Testis (tissue), 5 donors: ENCODE results near the gene S100A10. TPM values are rescaled to one million over a fixed set of nuclear protein-coding genes. Genes with fewer than 3 reads are reported as not detected.
A peak's percentile ranks its signal among the peaks of the same experiment; 100 is the strongest.

Source experiments
- DNase-seq: peaks from one replicate; pipeline ENCODE4 v3.0.0-alpha.2; 2019
- H3K27ac ChIP-seq, 2 donors: fragments of 200-600 bp; sonication (generic); one replicate each; pipeline ENCODE4 v1.5.1; 2019
- H3K27me3 ChIP-seq: fragments of 200-600 bp; sonication (generic); one replicate; pipeline ENCODE4 v1.5.1; 2019
- H3K36me3 ChIP-seq: fragments of 200-600 bp; sonication (generic); one replicate; pipeline ENCODE4 v1.5.1; 2017; ENCODE audit warnings: low read depth; ENCODE audit errors: missing control alignments
- H3K4me1 ChIP-seq: fragments of 200-600 bp; sonication (generic); one replicate; pipeline ENCODE4 v1.5.1; 2019
- H3K4me3 ChIP-seq, 2 donors: fragments of 200-600 bp; sonication (generic); one replicate each; pipeline ENCODE4 v1.5.1; 2017 to 2019
- H3K9me3 ChIP-seq: fragments of 200-600 bp; sonication (generic); one replicate; pipeline ENCODE4 v1.5.1; 2017
- CTCF ChIP-seq, 3 experiments: fragments of 450-650 bp in 2 of 3; fragments of 200-600 bp in 1 of 3; sonication (generic) in 1 of 3; IDR thresholded peaks; one replicate each; pipeline ENCODE4 v1.5.1; 2016 to 2019; ENCODE audit warnings: antibody characterized with exemption in 3 of 3, mild to moderate bottlenecking in 2 of 3, moderate library complexity in 1 of 3
- POLR2A ChIP-seq: fragments of 450-650 bp; IDR thresholded peaks from one replicate; pipeline ENCODE4 v1.6.1; 2017; ENCODE audit warnings: antibody characterized with exemption, mild to moderate bottlenecking, moderate library complexity
- WGBS, 2 donors: methylation state at CpG; one replicate each; pipeline ENCODE4 v1.1.5; 2018; 5-methylcytosine and 5-hydroxymethylcytosine counted together
- intact Hi-C: fragments of 100-400 bp; cut with DNase I; formaldehyde crosslinking; loops from one replicate; pipeline ENCODE4 v1.15.1; 2023; ENCODE audit warnings: low total_unique reads
- long read RNA-seq, 2 donors: transcript quantifications; one replicate each; lab custom pipeline, GENCODE V29; 2026
- polyA plus RNA-seq: library from polyadenylated mRNA; stranded (reverse); fragments of 350-450 nt; fragmentation: Illumina TruSeq; extraction: RNeasy Lipid Tissue Mini Kit (QIAGEN cat#74804); gene quantifications from one replicate; pipeline ENCODE4 v1.2.3, GENCODE V29; 2014; ENCODE audit warnings: low read depth, low replicate concordance; ENCODE audit not compliant: insufficient read depth
- total RNA-seq, 2 donors: library from RNA; depleted of rRNA; stranded (reverse); fragments of >200 nt; gene quantifications; one replicate each; pipeline ENCODE4 v1.2.3, GENCODE V29; 2016

S100A10 gene, protein sequence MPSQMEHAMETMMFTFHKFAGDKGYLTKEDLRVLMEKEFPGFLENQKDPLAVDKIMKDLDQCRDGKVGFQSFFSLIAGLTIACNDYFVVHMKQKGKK
- total RNA-seq (100 to 1,000 TPM in 1 of 2 donors, 10 to 100 TPM in 1; 92.4 to 110 TPM), polyA plus RNA-seq (364 TPM)
- long read RNA-seq, donor 1, transcript S100A10-202 (3 exons, 1,202 nt), result major isoform, 308 of 510 reads
- long read RNA-seq, donor 1, partial matches to known transcripts, result 195 of 510 reads
- long read RNA-seq, donor 1, other reads (novel, unspliced or antisense), result 6 of 510 reads
- long read RNA-seq, donor 2, transcript S100A10-202 (3 exons, 1,202 nt), result major isoform, 208 of 313 reads
- long read RNA-seq, donor 2, partial matches to known transcripts, result 100 of 313 reads
- long read RNA-seq, donor 2, other reads (novel, unspliced or antisense), result 5 of 313 reads

- 5 to 80% methylated on average over 1 to 49 of the region's 69 CpGs for WGBS, 2 donors
- Histone ChIP-seq H3K27ac (peak within 1 kb of the TSS; percentile 84 to 88), H3K36me3 (no peaks in the 10 kb centered on the region), H3K4me1 (peaks cover 37% of the 10 kb centered on the region), H3K9me3 (no peaks in the 10 kb centered on the region), H3K4me3 (peak within 1 kb of the TSS; percentile 68 to 92), H3K27me3 (no peaks in the 10 kb centered on the region)
- TF ChIP-seq CTCF (IDR thresholded peaks at IDR 0.05), result no peak
- TF ChIP-seq POLR2A, result no peak
- DNase-seq, result peak; percentile 86
- intact Hi-C loops, result no loop called here
Measured at GRCh38 chr1:151993734-151994496, at the start of gene S100A10. Gene S100A10 (minus strand): TSS chr1:151993859. CDS start chr1:151986230, 7,629 bp downstream.

DNA sequence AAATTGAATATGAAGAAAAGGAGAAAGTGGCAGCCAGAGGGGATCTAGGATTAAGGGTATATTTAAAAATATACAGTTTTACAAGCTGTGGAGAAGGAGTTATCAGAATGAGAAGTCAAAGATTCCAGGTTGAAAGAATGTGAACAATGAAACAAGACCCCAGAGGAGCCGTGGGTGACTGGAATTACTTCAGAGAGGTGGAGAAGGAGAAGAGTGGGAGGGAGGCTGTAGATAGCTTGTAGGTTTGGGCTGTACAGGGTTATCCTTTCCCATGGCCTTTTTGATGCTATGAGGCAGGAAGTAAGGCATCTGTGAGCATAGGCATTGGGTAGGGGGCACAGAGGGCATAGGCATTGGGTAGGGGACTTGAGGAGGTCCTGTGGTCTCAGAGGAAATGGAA lies 48.4 kb upstream of the S100A10 start:
- no peaks in the 10 kb centered on the region for H3K27me3 ChIP-seq
- DNase-seq, result no peak
- H3K4me1 ChIP-seq, result peaks cover 3% of the 10 kb centered on the region
- H3K27ac ChIP-seq, result no peak overlapping the region
- no peak for TF ChIP-seq POLR2A
- no peak for TF ChIP-seq CTCF (IDR thresholded peaks at IDR 0.05)
- WGBS, 2 donors, result 55 to 57% methylated on average over 1 of the region's 1 CpG
- H3K36me3 ChIP-seq, result no peaks in the 10 kb centered on the region
- intact Hi-C loops, result no loop called here
- H3K9me3 ChIP-seq, result no peaks in the 10 kb centered on the region
- H3K4me3 ChIP-seq, result no peak overlapping the region

DNA sequence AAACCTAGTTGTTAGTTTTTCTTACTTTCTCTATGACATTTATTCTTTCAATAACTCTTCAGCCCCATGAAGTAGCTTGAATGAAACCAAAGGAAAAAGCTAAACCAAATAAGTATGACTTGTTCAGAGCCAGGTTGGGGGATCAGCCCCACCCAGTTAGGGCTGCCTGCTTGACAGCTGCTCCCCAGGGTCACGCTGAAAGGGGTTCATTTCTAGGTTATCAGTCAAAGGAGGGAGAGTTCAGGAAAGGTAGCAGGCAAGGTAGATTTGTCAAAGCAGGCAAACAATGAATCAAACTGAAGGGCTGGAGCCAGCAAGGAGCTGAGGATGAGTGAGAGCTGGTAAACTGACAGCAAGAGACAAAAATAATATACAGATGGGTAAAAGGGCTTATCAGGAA lies 46.2 kb upstream of the S100A10 start:
- intact Hi-C loops, result no loop called here
- no peak for DNase-seq
- no peaks in the 10 kb centered on the region for H3K27me3 ChIP-seq
- H3K4me3 ChIP-seq, result no peak overlapping the region
- TF ChIP-seq CTCF (IDR thresholded peaks at IDR 0.05) (no peak), POLR2A (no peak)
- no peaks in the 10 kb centered on the region for H3K9me3 ChIP-seq
- peaks cover 11% of the 10 kb centered on the region for H3K4me1 ChIP-seq
- H3K27ac ChIP-seq, result no peak overlapping the region
- WGBS, 2 donors, result 72 to 76% methylated on average over 1 of the region's 1 CpG
- no peaks in the 10 kb centered on the region for H3K36me3 ChIP-seq

- Histone ChIP-seq H3K4me3 (no peak overlapping the region), H3K9me3 (no peaks in the 10 kb centered on the region), H3K27me3 (no peaks in the 10 kb centered on the region), H3K27ac (no peak overlapping the region), H3K36me3 (no peaks in the 10 kb centered on the region), H3K4me1 (peaks cover 15% of the 10 kb centered on the region)
- intact Hi-C loops, result no loop called here
- no peak for DNase-seq
- TF ChIP-seq CTCF (IDR thresholded peaks at IDR 0.05) (no peak), POLR2A (no peak)
- 95 to 100% methylated on average over 1 of the region's 1 CpG for WGBS, 2 donors
Measured at GRCh38 chr1:152039461-152039860, 45.8 kb upstream of the S100A10 start.
